HepG2 (cell line): ENCODE data around the gene UBL5. TPM values are rescaled to one million over a fixed set of nuclear protein-coding genes. Genes with fewer than 3 reads are reported as not detected.

Experiments used
- ATAC-seq: fragments of 200-7000 bp; cut with Tn5 transposase; 3 replicates; pipeline ENCODE4 v1.9.1; 2020; ENCODE audit warnings: mild to moderate bottlenecking, moderate library complexity
- BruUV-seq: library from RNA; stranded (reverse); fragments of 400-500 nt; replicated peaks from 2 replicates; lab custom pipeline; 2021; lab: Mats Ljungman, UMichigan
- CTCF ChIA-PET: fragments of 300-600 bp; formaldehyde crosslinking; extraction: SDS; loops from one replicate; lab custom pipeline; 2021; ENCODE audit warnings: low total read pairs, inconsistent platforms, low intra/inter-chr PET ratio; lab: Yijun Ruan, JAX
- POLR2A ChIA-PET: fragments of 350-600 bp; sonication (Branson Sonifier 250); formaldehyde crosslinking; loops from one replicate; lab custom pipeline; 2020; ENCODE audit warnings: antibody characterized with exemption, inconsistent platforms; lab: Yijun Ruan, JAX
- DNase-seq: peaks from one replicate; pipeline ENCODE4 v3.0.0-alpha.2; 2015; ENCODE audit warnings: low spot score
- FAIRE-seq: peaks from 3 replicates; lab custom pipeline; 2011; peaks lifted over from hg19 to GRCh38; lab: Jason Lieb, UNC
- H2AFZ ChIP-seq: one replicate; pipeline ENCODE4 v1.6.1; 2011; ENCODE audit warnings: low read length, inconsistent platforms
- H3K27ac ChIP-seq: fragments of 300-600 bp; 3 replicates; pipeline ENCODE4 v1.8.0; 2011; ENCODE audit warnings: mixed run types, mild to moderate bottlenecking, mixed read lengths, low read length, inconsistent platforms; ENCODE audit not compliant: insufficient read depth; ENCODE audit errors: extremely low read length
- H3K27me3 ChIP-seq, 2 experiments: fragments of 200-600 bp in 1 of 2; 2 replicates in 1 of 2; 3 replicates in 1 of 2; pipeline versions ENCODE4 v1.6.0 to v1.8.0; 2011; ENCODE audit warnings: low read length in 2 of 2, mild to moderate bottlenecking in 2 of 2, moderate library complexity in 2 of 2, inconsistent platforms in 1 of 2; ENCODE audit not compliant: insufficient read depth in 2 of 2, control insufficient read depth in 1 of 2
- H3K36me3 ChIP-seq, 2 experiments: fragments of 200-600 bp in 1 of 2; replicated peaks in 1 of 2; 2 replicates in 1 of 2; 3 replicates in 1 of 2; pipeline versions ENCODE4 v1.5.1 to v1.8.0; 2011; ENCODE audit warnings: low read length in 2 of 2, inconsistent platforms in 1 of 2; ENCODE audit not compliant: insufficient read depth in 2 of 2, control insufficient read depth in 1 of 2
- H3K4me1 ChIP-seq: 2 replicates; pipeline ENCODE4 v1.5.1; 2012; ENCODE audit warnings: low read length, inconsistent platforms; ENCODE audit not compliant: insufficient read depth
- H3K4me2 ChIP-seq: 2 replicates; pipeline ENCODE4 v1.6.0; 2011; ENCODE audit warnings: low read depth, low read length, inconsistent platforms
- H3K4me3 ChIP-seq, 3 experiments: fragments of 200-600 bp in 1 of 3; sonication (generic), shearing (Covaris generic) in 1 of 3; replicated peaks in 1 of 3; 2 replicates each; pipeline ENCODE4 v1.5.1; 2011 to 2016; ENCODE audit warnings: low read length in 3 of 3, inconsistent platforms in 2 of 3, low read depth in 2 of 3, mild to moderate bottlenecking in 2 of 3, control low read depth in 1 of 3, mixed read lengths in 1 of 3; ENCODE audit not compliant: insufficient read depth in 1 of 3
- H3K79me2 ChIP-seq: one replicate; pipeline ENCODE4 v1.6.1; 2011; ENCODE audit warnings: low read length, inconsistent platforms; ENCODE audit not compliant: insufficient read depth
- H3K9ac ChIP-seq: 2 replicates; pipeline ENCODE4 v1.6.0; 2011; ENCODE audit warnings: mild to moderate bottlenecking, low read depth, low read length, inconsistent platforms; ENCODE audit not compliant: insufficient read depth
- H3K9me3 ChIP-seq: 2 replicates; pipeline ENCODE4 v1.5.1; 2012; ENCODE audit warnings: mild to moderate bottlenecking, low read length
- H4K20me1 ChIP-seq: 2 replicates; pipeline ENCODE4 v1.6.0; 2011; ENCODE audit warnings: inconsistent platforms, mild to moderate bottlenecking, low read length, moderate library complexity; ENCODE audit not compliant: insufficient read depth
- KLF13 ChIP-seq: sonication (generic); formaldehyde crosslinking; IDR thresholded peaks from 2 replicates; pipeline ENCODE4 v1.4.0; 2020; ENCODE audit warnings: mild to moderate bottlenecking, missing genetic modification reagents
- MED1 ChIP-seq: sonication (generic); formaldehyde crosslinking; IDR thresholded peaks from 2 replicates; pipeline ENCODE4 v1.4.0; 2020; ENCODE audit warnings: missing genetic modification reagents
- MXI1 ChIP-seq: IDR thresholded peaks from 3 replicates; pipeline ENCODE4 v1.6.1; 2012; ENCODE audit warnings: low read depth, low read length, inconsistent platforms, borderline replicate concordance
- PRPF4 ChIP-seq: fragments of 200-400 bp; formaldehyde crosslinking; IDR thresholded peaks from 2 replicates; pipeline ENCODE4 v1.6.1; 2016; ENCODE audit warnings: low read length, low read depth; ENCODE audit not compliant: poor library complexity, severe bottlenecking
- RBAK ChIP-seq: sonication (generic); formaldehyde crosslinking; IDR thresholded peaks from 2 replicates; pipeline ENCODE4 v1.5.1; 2020; ENCODE audit warnings: mild to moderate bottlenecking, missing genetic modification reagents
- ZBTB38 ChIP-seq: sonication (generic); formaldehyde crosslinking; IDR thresholded peaks from 2 replicates; pipeline ENCODE4 v1.5.1; 2020; ENCODE audit warnings: mild to moderate bottlenecking, missing genetic modification reagents
- ZNF225 ChIP-seq: sonication (generic); formaldehyde crosslinking; IDR thresholded peaks from 2 replicates; pipeline ENCODE4 v1.4.0; 2020; ENCODE audit warnings: mild to moderate bottlenecking, missing genetic modification reagents
- ZNF333 ChIP-seq: sonication (generic); formaldehyde crosslinking; IDR thresholded peaks from 2 replicates; pipeline ENCODE4 v1.4.0; 2020; ENCODE audit warnings: mild to moderate bottlenecking, missing genetic modification reagents, borderline replicate concordance
- WGBS: methylation state at CpG from one replicate; pipeline ENCODE4 v1.1.6; 2017; ENCODE audit warnings: low lambda C conversion rate; 5-methylcytosine and 5-hydroxymethylcytosine counted together
- in situ Hi-C: cut with HindIII; loops from 2 replicates; pipeline ENCODE4 v1.10.0; 2017; ENCODE audit warnings: low pct_unique_long_range_greater_than_20kb; ENCODE audit not compliant: extremely low pct_ligation_motif_present
- intact Hi-C: fragments of 100-400 bp; cut with micrococcal nuclease; formaldehyde crosslinking; loops from one replicate; pipeline ENCODE4 v1.10.0; 2022; ENCODE audit not compliant: unreplicated experiment
- polyA plus RNA-seq, 8 experiments: library from polyadenylated mRNA; depleted of rRNA in 3 of 8; stranded (reverse) in 7 of 8; unstranded in 1 of 8; fragments of >200 nt; fragmentation: Illumina TruSeq in 4 of 8; extraction: Trizol in 4 of 8; gene quantifications; 2 replicates each; pipeline versions ENCODE4 v1.2.1 to v1.2.3, GENCODE V29; 2011 to 2016; ENCODE audit warnings: low read depth in 4 of 8, missing spikeins in 1 of 8, mixed read lengths in 1 of 8; ENCODE audit not compliant: insufficient read depth in 1 of 8
- total RNA-seq, 5 experiments: library from RNA; depleted of rRNA; stranded (reverse); fragments of >200 nt; fragmentation: Illumina TruSeq; extraction: Trizol; gene quantifications; 2 replicates each; pipeline ENCODE4 v1.2.3, GENCODE V29; 2016; ENCODE audit warnings: low read depth in 1 of 5
- TF ChIP-seq, protein P1 (sequence below): sonication (generic); formaldehyde crosslinking; IDR thresholded peaks from 2 replicates; pipeline ENCODE4 v1.5.1; 2020; ENCODE audit warnings: mild to moderate bottlenecking, missing genetic modification reagents, moderate library complexity
- TF ChIP-seq, protein P2 (sequence below): sonication (generic); formaldehyde crosslinking; IDR thresholded peaks from 2 replicates; pipeline ENCODE4 v1.4.0; 2020; ENCODE audit warnings: missing genetic modification reagents, mild to moderate bottlenecking, borderline replicate concordance
- TF ChIP-seq, protein P3 (sequence below): sonication (generic); formaldehyde crosslinking; IDR thresholded peaks from 2 replicates; pipeline ENCODE4 v1.9.0; 2022; ENCODE audit warnings: missing genetic modification reagents, mild to moderate bottlenecking, borderline replicate concordance
- TF ChIP-seq, protein P4 (sequence below): sonication (generic); formaldehyde crosslinking; IDR thresholded peaks from 2 replicates; pipeline ENCODE4 v1.4.0; 2020; ENCODE audit warnings: missing genetic modification reagents

UBL5 gene
- total and polyA plus RNA-seq, 2 of the 13 experiments (the other 11 are each of a cell fraction or from before 2014, with no cell fraction given): 373 to 487 TPM

DNA sequence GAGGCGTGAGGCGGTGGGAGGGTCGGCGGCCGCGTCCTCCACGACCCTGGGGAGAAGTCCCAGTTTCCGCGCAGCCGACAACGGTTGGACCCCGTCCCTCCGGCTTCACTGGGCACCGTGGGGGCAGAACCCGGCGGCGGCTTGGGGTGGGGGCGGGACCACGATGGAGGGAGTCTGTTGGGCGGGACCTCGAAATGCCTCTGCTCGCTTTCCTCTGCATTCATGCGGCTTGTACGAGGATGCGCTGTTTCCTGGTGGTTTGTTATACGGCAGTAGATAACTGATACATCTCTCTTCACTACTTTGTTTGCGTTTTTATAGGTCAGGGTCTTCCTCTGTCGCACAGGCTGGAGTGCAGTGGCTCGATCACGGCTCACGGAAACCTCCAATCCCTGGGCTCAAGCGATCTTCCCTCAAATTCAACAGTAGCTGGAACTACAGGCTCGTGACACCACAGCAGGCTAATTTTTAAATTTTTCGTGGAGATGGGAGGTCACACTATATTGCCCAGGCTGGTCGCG is 34.6 kb upstream of the UBL5 start:
- Histone ChIP-seq H3K4me1 (peaks cover 19% of the 10 kb centered on the region), H3K4me2 (peak overlapping the region; percentile 36), H3K9ac (no peak overlapping the region), H2AFZ (no peak overlapping the region), H3K27me3 (no peaks in the 10 kb centered on the region), H3K27ac (peak overlapping the region; percentile 38), H3K9me3 (no peaks in the 10 kb centered on the region), H3K36me3 (no peaks in the 10 kb centered on the region), H4K20me1 (no peaks in the 10 kb centered on the region), H3K4me3 (peak overlapping the region; percentile 19 to 78 (median 55); a peak in 3 of 6 replicates), H3K79me2 (no peaks in the 10 kb centered on the region)
- ChIA-PET POLR2A (no interaction called here), CTCF (no interaction called here)
- BruUV-seq: TSS peak; percentile 86
- FAIRE-seq: no peak
- TF ChIP-seq PRPF4 (peak; percentile 32), ZNF333 (0 out of 2 replicates have a peak, but pooled peaks have one; percentile 8), ZBTB38 (CRISPR knock-in tag) (peak; percentile 86; the same call in 1 of the 2 replicates), MXI1 (0 out of 3 replicates have a peak, but pooled peaks have one; percentile 1), ZNF225 (CRISPR knock-in tag) (0 out of 2 replicates have a peak, but pooled peaks have one; percentile 25), KLF13 (no peak), RBAK (CRISPR knock-in tag) (peak; percentile 63; the same call in 1 of the 2 replicates), MED1 (CRISPR knock-in tag) (no peak)
- TF ChIP-seq, protein P1, sequence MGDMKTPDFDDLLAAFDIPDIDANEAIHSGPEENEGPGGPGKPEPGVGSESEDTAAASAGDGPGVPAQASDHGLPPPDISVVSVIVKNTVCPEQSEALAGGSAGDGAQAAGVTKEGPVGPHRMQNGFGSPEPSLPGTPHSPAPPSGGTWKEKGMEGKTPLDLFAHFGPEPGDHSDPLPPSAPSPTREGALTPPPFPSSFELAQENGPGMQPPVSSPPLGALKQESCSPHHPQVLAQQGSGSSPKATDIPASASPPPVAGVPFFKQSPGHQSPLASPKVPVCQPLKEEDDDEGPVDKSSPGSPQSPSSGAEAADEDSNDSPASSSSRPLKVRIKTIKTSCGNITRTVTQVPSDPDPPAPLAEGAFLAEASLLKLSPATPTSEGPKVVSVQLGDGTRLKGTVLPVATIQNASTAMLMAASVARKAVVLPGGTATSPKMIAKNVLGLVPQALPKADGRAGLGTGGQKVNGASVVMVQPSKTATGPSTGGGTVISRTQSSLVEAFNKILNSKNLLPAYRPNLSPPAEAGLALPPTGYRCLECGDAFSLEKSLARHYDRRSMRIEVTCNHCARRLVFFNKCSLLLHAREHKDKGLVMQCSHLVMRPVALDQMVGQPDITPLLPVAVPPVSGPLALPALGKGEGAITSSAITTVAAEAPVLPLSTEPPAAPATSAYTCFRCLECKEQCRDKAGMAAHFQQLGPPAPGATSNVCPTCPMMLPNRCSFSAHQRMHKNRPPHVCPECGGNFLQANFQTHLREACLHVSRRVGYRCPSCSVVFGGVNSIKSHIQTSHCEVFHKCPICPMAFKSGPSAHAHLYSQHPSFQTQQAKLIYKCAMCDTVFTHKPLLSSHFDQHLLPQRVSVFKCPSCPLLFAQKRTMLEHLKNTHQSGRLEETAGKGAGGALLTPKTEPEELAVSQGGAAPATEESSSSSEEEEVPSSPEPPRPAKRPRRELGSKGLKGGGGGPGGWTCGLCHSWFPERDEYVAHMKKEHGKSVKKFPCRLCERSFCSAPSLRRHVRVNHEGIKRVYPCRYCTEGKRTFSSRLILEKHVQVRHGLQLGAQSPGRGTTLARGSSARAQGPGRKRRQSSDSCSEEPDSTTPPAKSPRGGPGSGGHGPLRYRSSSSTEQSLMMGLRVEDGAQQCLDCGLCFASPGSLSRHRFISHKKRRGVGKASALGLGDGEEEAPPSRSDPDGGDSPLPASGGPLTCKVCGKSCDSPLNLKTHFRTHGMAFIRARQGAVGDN (CRISPR knock-in tag): peak; percentile 25; the same call in 1 of the 2 replicates
- TF ChIP-seq, protein P2, sequence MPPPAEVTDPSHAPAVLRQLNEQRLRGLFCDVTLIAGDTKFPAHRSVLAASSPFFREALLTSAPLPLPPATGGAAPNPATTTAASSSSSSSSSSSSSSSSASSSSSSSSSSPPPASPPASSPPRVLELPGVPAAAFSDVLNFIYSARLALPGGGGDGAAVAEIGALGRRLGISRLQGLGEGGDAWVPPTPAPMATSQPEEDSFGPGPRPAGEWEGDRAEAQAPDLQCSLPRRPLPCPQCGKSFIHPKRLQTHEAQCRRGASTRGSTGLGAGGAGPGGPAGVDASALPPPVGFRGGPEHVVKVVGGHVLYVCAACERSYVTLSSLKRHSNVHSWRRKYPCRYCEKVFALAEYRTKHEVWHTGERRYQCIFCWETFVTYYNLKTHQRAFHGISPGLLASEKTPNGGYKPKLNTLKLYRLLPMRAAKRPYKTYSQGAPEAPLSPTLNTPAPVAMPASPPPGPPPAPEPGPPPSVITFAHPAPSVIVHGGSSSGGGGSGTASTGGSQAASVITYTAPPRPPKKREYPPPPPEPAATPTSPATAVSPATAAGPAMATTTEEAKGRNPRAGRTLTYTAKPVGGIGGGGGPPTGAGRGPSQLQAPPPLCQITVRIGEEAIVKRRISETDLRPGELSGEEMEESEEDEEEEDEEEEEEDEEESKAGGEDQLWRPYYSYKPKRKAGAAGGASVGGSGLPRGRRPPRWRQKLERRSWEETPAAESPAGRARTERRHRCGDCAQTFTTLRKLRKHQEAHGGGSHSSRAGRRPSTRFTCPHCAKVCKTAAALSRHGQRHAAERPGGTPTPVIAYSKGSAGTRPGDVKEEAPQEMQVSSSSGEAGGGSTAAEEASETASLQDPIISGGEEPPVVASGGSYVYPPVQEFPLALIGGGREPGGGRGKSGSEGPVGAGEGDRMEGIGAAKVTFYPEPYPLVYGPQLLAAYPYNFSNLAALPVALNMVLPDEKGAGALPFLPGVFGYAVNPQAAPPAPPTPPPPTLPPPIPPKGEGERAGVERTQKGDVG (CRISPR knock-in tag): 0 out of 2 replicates have a peak, but pooled peaks have one; percentile 8
- TF ChIP-seq, protein P3, sequence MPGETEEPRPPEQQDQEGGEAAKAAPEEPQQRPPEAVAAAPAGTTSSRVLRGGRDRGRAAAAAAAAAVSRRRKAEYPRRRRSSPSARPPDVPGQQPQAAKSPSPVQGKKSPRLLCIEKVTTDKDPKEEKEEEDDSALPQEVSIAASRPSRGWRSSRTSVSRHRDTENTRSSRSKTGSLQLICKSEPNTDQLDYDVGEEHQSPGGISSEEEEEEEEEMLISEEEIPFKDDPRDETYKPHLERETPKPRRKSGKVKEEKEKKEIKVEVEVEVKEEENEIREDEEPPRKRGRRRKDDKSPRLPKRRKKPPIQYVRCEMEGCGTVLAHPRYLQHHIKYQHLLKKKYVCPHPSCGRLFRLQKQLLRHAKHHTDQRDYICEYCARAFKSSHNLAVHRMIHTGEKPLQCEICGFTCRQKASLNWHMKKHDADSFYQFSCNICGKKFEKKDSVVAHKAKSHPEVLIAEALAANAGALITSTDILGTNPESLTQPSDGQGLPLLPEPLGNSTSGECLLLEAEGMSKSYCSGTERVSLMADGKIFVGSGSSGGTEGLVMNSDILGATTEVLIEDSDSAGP (CRISPR knock-in tag): peak; percentile 10; the same call in 1 of the 2 replicates
- TF ChIP-seq, protein P4, sequence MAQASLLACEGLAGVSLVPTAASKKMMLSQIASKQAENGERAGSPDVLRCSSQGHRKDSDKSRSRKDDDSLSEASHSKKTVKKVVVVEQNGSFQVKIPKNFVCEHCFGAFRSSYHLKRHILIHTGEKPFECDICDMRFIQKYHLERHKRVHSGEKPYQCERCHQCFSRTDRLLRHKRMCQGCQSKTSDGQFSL (CRISPR knock-in tag): no peak
- DNase-seq: no peak
- WGBS: 89% methylated on average over 18 of the region's 36 CpGs
- in situ Hi-C loops (loop anchor here (5.0 to 25.0 kb wide), 2 partner anchors 166 to 656 kb away; partner anchors contain the start of genes OR7G3 and ZNF317), intact Hi-C loops (loop anchor here (10.0 kb wide), 1 partner anchor 478 kb away; no protein-coding TSS in a partner anchor)
- ATAC-seq: no peak
